Panc1 (cell line): ENCODE measurements around the gene CENPB.

ENCODE experiments used
- POLR2AphosphoS5 ChIP-seq: IDR thresholded peaks from 2 replicates; pipeline ENCODE4 v1.6.1; 2012; ENCODE audit warnings: mild to moderate bottlenecking, low read depth, low read length, moderate library complexity
- TF ChIP-seq, protein P1 (sequence below): fragments of 450-650 bp; IDR thresholded peaks from 2 replicates; pipeline ENCODE4 v1.5.1; 2017; ENCODE audit warnings: mild to moderate bottlenecking
- TF ChIP-seq, protein P2 (sequence below), 2 experiments: IDR thresholded peaks; 2 replicates each; pipeline ENCODE4 v1.6.1; 2011 to 2012; ENCODE audit warnings: low read depth in 2 of 2, control low read depth in 1 of 2, low read length in 1 of 2, mild to moderate bottlenecking in 1 of 2, moderate library complexity in 1 of 2; ENCODE audit not compliant: insufficient read depth in 1 of 2

DNA sequence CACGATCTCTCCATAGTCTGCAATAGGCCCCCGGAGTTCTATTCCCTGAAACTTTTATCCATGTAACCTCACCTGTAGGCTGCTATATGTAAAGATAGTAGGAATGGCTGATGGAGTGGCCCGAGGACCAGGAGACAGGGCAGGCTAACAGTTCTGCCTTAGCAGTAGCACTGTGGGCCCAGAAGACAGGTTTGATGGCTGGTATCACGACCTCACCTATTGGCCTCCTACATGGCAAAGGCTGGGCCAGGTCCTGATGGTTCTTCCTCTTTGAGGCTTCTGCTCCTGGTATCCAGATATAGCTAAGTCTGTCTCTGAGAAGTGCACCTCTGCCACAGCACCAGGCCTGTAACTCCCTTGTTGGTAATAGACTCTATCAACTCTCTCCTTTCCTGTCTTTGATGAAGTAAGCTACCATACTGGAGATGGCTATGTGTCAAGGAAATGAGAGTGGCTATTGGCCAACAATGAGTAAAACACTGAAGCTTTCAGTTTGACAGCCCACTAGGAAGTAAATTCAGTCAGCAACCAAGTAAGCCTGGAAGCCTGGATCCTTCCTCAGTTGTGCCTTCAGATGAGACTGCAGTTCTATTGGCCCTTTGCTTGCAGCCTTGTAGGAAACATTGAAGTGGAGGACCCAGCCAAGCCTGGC lies 11.0 kb downstream of the CENPB start:
- TF ChIP-seq, protein P1, sequence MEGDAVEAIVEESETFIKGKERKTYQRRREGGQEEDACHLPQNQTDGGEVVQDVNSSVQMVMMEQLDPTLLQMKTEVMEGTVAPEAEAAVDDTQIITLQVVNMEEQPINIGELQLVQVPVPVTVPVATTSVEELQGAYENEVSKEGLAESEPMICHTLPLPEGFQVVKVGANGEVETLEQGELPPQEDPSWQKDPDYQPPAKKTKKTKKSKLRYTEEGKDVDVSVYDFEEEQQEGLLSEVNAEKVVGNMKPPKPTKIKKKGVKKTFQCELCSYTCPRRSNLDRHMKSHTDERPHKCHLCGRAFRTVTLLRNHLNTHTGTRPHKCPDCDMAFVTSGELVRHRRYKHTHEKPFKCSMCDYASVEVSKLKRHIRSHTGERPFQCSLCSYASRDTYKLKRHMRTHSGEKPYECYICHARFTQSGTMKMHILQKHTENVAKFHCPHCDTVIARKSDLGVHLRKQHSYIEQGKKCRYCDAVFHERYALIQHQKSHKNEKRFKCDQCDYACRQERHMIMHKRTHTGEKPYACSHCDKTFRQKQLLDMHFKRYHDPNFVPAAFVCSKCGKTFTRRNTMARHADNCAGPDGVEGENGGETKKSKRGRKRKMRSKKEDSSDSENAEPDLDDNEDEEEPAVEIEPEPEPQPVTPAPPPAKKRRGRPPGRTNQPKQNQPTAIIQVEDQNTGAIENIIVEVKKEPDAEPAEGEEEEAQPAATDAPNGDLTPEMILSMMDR = no peak
- no peak for TF ChIP-seq POLR2AphosphoS5
- TF ChIP-seq, protein P2, sequence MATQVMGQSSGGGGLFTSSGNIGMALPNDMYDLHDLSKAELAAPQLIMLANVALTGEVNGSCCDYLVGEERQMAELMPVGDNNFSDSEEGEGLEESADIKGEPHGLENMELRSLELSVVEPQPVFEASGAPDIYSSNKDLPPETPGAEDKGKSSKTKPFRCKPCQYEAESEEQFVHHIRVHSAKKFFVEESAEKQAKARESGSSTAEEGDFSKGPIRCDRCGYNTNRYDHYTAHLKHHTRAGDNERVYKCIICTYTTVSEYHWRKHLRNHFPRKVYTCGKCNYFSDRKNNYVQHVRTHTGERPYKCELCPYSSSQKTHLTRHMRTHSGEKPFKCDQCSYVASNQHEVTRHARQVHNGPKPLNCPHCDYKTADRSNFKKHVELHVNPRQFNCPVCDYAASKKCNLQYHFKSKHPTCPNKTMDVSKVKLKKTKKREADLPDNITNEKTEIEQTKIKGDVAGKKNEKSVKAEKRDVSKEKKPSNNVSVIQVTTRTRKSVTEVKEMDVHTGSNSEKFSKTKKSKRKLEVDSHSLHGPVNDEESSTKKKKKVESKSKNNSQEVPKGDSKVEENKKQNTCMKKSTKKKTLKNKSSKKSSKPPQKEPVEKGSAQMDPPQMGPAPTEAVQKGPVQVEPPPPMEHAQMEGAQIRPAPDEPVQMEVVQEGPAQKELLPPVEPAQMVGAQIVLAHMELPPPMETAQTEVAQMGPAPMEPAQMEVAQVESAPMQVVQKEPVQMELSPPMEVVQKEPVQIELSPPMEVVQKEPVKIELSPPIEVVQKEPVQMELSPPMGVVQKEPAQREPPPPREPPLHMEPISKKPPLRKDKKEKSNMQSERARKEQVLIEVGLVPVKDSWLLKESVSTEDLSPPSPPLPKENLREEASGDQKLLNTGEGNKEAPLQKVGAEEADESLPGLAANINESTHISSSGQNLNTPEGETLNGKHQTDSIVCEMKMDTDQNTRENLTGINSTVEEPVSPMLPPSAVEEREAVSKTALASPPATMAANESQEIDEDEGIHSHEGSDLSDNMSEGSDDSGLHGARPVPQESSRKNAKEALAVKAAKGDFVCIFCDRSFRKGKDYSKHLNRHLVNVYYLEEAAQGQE (IDR thresholded peaks at IDR 0.05; ENCODE audit: insufficient read depth in 1 of 2, low read depth in 2 of 2, low read length in 1 of 2) = no peak
